ENCODE results near the gene SNX18. TPM values are rescaled to one million over a fixed set of nuclear protein-coding genes. Genes with fewer than 3 reads are reported as not detected.

Gene SNX18
- polyA plus RNA-seq, 2 of the 4 experiments (the other 2 are of a cell fraction) = 7.1 to 8.1 TPM

DNA sequence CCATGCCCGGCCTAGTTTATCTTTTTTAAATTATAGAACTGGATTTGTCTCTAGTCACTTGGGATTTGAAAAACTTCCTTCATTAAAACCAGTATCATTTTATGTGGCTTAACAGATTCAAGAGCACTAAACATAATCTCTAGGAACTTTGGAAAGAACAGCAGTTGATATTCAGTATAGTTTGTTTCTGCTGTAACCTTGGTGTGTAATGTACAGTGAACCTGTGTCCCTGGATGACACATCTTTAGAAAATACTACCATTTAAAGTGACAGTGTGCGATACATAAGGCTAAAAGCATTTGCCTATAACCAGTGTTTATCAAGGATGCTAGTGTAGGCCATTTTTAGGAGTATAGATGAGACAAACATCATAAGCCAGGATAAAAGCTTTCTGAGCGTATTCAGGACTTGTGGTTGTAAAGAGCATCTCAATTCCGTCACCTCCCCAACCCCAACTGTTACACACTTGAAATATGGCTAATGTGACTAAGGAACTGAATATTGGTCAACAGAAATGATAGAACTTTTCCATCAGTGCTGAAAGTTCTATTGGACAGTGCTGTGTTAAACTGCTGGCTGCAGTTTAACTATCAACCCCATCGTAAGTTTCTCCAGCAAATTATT, 4.4 kb downstream of the SNX18 start:
- no peaks in the 10 kb centered on the region for H3K9me3 ChIP-seq
- no peak overlapping the region for H3K4me3 ChIP-seq
- DNase-seq (ENCODE audit: low read depth in 1 of 2, low spot score in 1 of 2) = no peak
- CTCF ChIA-PET = interaction anchor here (0.9 to 2.4 kb wide), 3 partner anchors 323 to 345 kb away, joined by 3 to 8 read pairs (median 3); no protein-coding TSS in a partner anchor
- POLR2A ChIA-PET = no interaction called here
- no peak for ATAC-seq
- WGBS (ENCODE audit: missing lambda C conversion rate) = 91% methylated on average over 5 of the region's 5 CpGs
- peaks cover 4% of the 10 kb centered on the region; the same call in 1 of the 3 replicates for H3K4me1 ChIP-seq
- TF ChIP-seq NR3C1 (IDR thresholded peaks at IDR 0.05) (no peak), MYC (IDR thresholded peaks at IDR 0.05; ENCODE audit: borderline replicate concordance, low read length) (no peak), ZNF302 (CRISPR knock-in tag; IDR thresholded peaks at IDR 0.05) (no peak), KDM5A (IDR thresholded peaks at IDR 0.05) (no peak), ELK1 (IDR thresholded peaks at IDR 0.05; ENCODE audit: low read depth, low read length) (no peak), SREBF2 (IDR thresholded peaks at IDR 0.05) (no peak), HOXB5 (CRISPR knock-in tag; IDR thresholded peaks at IDR 0.05) (no peak), ESRRA (IDR thresholded peaks at IDR 0.05; ENCODE audit: borderline replicate concordance, low read length) (no peak), ZSCAN20 (CRISPR knock-in tag; IDR thresholded peaks at IDR 0.05) (no peak), BHLHE40 (IDR thresholded peaks at IDR 0.05; ENCODE audit: low read depth, low read length) (no peak), ZFP36 (IDR thresholded peaks at IDR 0.05; ENCODE audit: borderline replicate concordance, partially characterized antibody) (no peak), CBX2 (IDR thresholded peaks at IDR 0.05; ENCODE audit: borderline replicate concordance, low read depth) (no peak)
- H3K4me2 ChIP-seq = no peak overlapping the region
- no peak overlapping the region for H3K27ac ChIP-seq
- no peak for FAIRE-seq

DNA sequence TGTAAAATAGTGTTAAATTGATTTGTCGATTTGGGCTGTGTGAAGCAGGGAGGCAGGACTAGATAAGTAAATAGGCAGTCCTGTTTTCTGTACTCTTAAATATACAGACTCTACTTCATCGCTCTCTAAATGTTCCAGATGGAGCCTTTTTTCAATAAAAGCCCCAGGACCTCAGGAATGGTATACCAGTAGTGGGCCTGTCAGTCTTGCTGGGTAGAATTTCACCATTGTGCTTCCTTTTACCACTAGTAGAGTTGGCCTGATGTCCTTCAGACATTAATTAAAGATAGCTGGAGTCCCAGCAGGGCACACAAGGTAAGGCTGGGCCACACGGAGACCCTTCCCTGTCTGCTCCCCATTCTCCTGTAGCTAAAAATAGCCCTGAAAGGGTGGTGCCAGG, 6.0 kb downstream of the SNX18 start:
- no peak overlapping the region for H3K27ac ChIP-seq
- H3K9me3 ChIP-seq = no peaks in the 10 kb centered on the region
- H3K4me2 ChIP-seq = no peak overlapping the region
- ATAC-seq (no peak), FAIRE-seq (no peak), DNase-seq (ENCODE audit: low read depth in 1 of 2, low spot score in 1 of 2) (no peak)
- WGBS (ENCODE audit: missing lambda C conversion rate) = 96% methylated on average over 3 of the region's 3 CpGs
- CTCF ChIA-PET = interaction anchor here (1.3 to 2.4 kb wide), 3 partner anchors 321 to 344 kb away, joined by 5 to 11 read pairs (median 8); no protein-coding TSS in a partner anchor
- H3K4me3 ChIP-seq = no peak overlapping the region
- TF ChIP-seq ATOH8 (CRISPR knock-in tag; IDR thresholded peaks at IDR 0.05; ENCODE audit: low read depth) (no peak), HOXB13 (CRISPR knock-in tag; IDR thresholded peaks at IDR 0.05; ENCODE audit: low read depth) (no peak), HDAC2 (IDR thresholded peaks at IDR 0.05) (no peak), CHD4 (IDR thresholded peaks at IDR 0.05; ENCODE audit: borderline replicate concordance) (no peak), HOXB5 (CRISPR knock-in tag; IDR thresholded peaks at IDR 0.05) (no peak), POLR2AphosphoS2 (conservative IDR thresholded peaks at IDR 0.05; ENCODE audit: low read length) (no peak), E2F6 (IDR thresholded peaks at IDR 0.05; ENCODE audit: borderline replicate concordance, low read depth) (no peak), JUN (IDR thresholded peaks at IDR 0.05) (no peak), FOSL2 (IDR thresholded peaks at IDR 0.05) (no peak), FOSL2 (CRISPR knock-in tag; IDR thresholded peaks at IDR 0.05) (no peak)
- H3K4me1 ChIP-seq = peaks cover under 1% of the 10 kb centered on the region; the same call in 1 of the 3 replicates
- POLR2A ChIA-PET = no interaction called here

DNA sequence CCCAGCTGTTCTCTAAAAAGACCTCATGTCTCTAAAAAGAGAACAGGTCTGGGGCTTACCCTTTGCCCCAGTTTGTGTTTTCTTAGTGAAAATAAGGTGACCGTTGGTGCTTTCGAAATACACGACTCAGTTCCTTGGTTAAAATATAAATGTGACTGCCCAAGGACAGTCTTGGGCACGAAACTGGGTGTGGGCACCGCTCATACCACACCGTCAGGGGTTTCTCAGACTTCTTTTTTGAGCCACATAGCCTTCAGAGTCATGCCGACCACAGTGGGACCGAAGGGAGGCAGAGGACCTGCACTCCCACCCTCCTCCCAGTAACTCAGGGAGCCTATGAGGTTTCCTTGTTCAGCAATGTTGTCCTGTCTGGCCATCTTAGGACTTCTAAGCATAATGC, 6.5 kb downstream of the SNX18 start:
- ChIA-PET POLR2A (no interaction called here), CTCF (interaction anchor here (1.3 to 2.2 kb wide), 2 partner anchors 321 to 343 kb away, joined by 5 to 11 read pairs; no protein-coding TSS in a partner anchor)
- WGBS (ENCODE audit: missing lambda C conversion rate) = 86% methylated on average over 8 of the region's 8 CpGs
- no peak for TF ChIP-seq ESRRA (IDR thresholded peaks at IDR 0.05; ENCODE audit: borderline replicate concordance, low read length)
- TF ChIP-seq, protein P1, sequence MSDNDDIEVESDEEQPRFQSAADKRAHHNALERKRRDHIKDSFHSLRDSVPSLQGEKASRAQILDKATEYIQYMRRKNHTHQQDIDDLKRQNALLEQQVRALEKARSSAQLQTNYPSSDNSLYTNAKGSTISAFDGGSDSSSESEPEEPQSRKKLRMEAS (IDR thresholded peaks at IDR 0.05) = no peak
- no peak for TF ChIP-seq RNF2 (IDR thresholded peaks at IDR 0.05; ENCODE audit: borderline replicate concordance, low read depth)
- TF ChIP-seq EHF (CRISPR knock-in tag; IDR thresholded peaks at IDR 0.05) = no peak
- no peak for TF ChIP-seq MAZ (IDR thresholded peaks at IDR 0.05; ENCODE audit: borderline replicate concordance, low read depth, low read length)
- no peak for TF ChIP-seq JUN (IDR thresholded peaks at IDR 0.05)
- no peak for TF ChIP-seq PBX3 (IDR thresholded peaks at IDR 0.05)
- TF ChIP-seq, protein P2, sequence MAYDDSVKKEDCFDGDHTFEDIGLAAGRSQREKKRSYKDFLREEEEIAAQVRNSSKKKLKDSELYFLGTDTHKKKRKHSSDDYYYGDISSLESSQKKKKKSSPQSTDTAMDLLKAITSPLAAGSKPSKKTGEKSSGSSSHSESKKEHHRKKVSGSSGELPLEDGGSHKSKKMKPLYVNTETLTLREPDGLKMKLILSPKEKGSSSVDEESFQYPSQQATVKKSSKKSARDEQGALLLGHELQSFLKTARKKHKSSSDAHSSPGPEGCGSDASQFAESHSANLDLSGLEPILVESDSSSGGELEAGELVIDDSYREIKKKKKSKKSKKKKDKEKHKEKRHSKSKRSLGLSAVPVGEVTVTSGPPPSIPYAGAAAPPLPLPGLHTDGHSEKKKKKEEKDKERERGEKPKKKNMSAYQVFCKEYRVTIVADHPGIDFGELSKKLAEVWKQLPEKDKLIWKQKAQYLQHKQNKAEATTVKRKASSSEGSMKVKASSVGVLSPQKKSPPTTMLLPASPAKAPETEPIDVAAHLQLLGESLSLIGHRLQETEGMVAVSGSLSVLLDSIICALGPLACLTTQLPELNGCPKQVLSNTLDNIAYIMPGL (CRISPR knock-in tag; IDR thresholded peaks at IDR 0.05; ENCODE audit: borderline replicate concordance) = no peak
- no peak for TF ChIP-seq FOSL2 (IDR thresholded peaks at IDR 0.05)
- no peak for TF ChIP-seq FOSL2 (CRISPR knock-in tag; IDR thresholded peaks at IDR 0.05)

More for the DNA sequence above, 6.5 kb downstream of the SNX18 start:
- no peak for FAIRE-seq
- Histone ChIP-seq H3K4me2 (no peak overlapping the region), H3K4me3 (no peak overlapping the region), H3K4me1 (no peaks in the 10 kb centered on the region; the same call in 2 of the 3 replicates), H3K9me3 (no peaks in the 10 kb centered on the region), H3K27ac (no peak overlapping the region)
- no peak for DNase-seq (ENCODE audit: low read depth in 1 of 2, low spot score in 1 of 2)
- ATAC-seq = no peak

Measured in A549 (cell line).